ENCODE measurements around the gene MRPL22. TPM values are rescaled to one million over a fixed set of nuclear protein-coding genes. Genes with fewer than 3 reads are reported as not detected.
"Not testable (repeated sequence)": the region's sequence is repeated elsewhere in the genome, so short reads cannot be mapped to it uniquely, and the experiment has no call there.

MRPL22 gene
- total and polyA plus RNA-seq, 4 donors = 12.5 to 57.3 (median 20.9) TPM

DNA sequence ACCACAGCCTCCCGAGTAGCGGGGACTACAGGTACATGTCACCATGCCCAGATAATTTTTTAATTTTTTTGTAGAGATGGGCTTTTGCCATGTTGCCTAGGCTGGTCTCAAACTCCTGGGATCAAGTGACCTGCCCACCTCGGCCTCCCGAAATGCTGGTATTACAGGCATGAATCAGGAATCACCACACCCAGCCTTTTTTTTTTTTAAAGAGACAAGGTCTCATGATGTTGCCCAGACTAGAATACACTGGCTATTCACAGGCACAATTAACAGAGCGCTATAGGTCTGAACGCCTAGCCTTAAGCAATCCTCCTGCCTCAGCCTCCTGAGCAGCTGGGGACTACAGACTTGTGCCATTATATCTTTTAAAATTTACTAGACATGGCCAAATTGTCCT lies 39.0 kb upstream of the MRPL22 start:
- Histone ChIP-seq H3K27me3 (ENCODE audit: control insufficient read depth in 4 of 4, insufficient read depth in 4 of 4, low read length in 3 of 4) (no peaks in the 10 kb centered on the region), H3K4me1 (ENCODE audit: control insufficient read depth in 4 of 4, insufficient read depth in 4 of 4, low read length in 3 of 4) (peaks cover 0 to 6% (median 0%) of the 10 kb centered on the region in 4 donors), H3K36me3 (ENCODE audit: control insufficient read depth in 4 of 4, insufficient read depth in 3 of 4, low read depth in 1 of 4, low read length in 3 of 4) (peaks cover 17 to 69% (median 44%) of the 10 kb centered on the region in 4 donors), H3K9ac (ENCODE audit: low read depth in 1 of 2, low read length in 2 of 2) (no peak overlapping the region), H3K4me3 (ENCODE audit: low read depth in 1 of 3, low read length in 3 of 3) (no peak overlapping the region), H3K9me3 (ENCODE audit: control insufficient read depth in 4 of 4, low read length in 3 of 4) (no peaks in the 10 kb centered on the region), H3K27ac (ENCODE audit: low read depth in 1 of 2, low read length in 2 of 2) (no peak overlapping the region)
- DNase-seq (ENCODE audit: low spot score) = no peak
- TF ChIP-seq, protein P1, sequence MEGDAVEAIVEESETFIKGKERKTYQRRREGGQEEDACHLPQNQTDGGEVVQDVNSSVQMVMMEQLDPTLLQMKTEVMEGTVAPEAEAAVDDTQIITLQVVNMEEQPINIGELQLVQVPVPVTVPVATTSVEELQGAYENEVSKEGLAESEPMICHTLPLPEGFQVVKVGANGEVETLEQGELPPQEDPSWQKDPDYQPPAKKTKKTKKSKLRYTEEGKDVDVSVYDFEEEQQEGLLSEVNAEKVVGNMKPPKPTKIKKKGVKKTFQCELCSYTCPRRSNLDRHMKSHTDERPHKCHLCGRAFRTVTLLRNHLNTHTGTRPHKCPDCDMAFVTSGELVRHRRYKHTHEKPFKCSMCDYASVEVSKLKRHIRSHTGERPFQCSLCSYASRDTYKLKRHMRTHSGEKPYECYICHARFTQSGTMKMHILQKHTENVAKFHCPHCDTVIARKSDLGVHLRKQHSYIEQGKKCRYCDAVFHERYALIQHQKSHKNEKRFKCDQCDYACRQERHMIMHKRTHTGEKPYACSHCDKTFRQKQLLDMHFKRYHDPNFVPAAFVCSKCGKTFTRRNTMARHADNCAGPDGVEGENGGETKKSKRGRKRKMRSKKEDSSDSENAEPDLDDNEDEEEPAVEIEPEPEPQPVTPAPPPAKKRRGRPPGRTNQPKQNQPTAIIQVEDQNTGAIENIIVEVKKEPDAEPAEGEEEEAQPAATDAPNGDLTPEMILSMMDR (IDR thresholded peaks at IDR 0.05; ENCODE audit: low read depth, low read length, missing input control) = no peak
- no peak for TF ChIP-seq RAD21 (IDR thresholded peaks at IDR 0.05)
- no peak for TF ChIP-seq EGR1 (IDR thresholded peaks at IDR 0.05; ENCODE audit: low read depth in 2 of 2)
- no peak for TF ChIP-seq NR2F2 (IDR thresholded peaks at IDR 0.05)
- TF ChIP-seq, protein P2, sequence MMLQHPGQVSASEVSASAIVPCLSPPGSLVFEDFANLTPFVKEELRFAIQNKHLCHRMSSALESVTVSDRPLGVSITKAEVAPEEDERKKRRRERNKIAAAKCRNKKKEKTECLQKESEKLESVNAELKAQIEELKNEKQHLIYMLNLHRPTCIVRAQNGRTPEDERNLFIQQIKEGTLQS (IDR thresholded peaks at IDR 0.05) = no peak
- TF ChIP-seq SP1 (IDR thresholded peaks at IDR 0.05) = no peak
- no peak for TF ChIP-seq YY1 (IDR thresholded peaks at IDR 0.05)
- TF ChIP-seq, protein P3, sequence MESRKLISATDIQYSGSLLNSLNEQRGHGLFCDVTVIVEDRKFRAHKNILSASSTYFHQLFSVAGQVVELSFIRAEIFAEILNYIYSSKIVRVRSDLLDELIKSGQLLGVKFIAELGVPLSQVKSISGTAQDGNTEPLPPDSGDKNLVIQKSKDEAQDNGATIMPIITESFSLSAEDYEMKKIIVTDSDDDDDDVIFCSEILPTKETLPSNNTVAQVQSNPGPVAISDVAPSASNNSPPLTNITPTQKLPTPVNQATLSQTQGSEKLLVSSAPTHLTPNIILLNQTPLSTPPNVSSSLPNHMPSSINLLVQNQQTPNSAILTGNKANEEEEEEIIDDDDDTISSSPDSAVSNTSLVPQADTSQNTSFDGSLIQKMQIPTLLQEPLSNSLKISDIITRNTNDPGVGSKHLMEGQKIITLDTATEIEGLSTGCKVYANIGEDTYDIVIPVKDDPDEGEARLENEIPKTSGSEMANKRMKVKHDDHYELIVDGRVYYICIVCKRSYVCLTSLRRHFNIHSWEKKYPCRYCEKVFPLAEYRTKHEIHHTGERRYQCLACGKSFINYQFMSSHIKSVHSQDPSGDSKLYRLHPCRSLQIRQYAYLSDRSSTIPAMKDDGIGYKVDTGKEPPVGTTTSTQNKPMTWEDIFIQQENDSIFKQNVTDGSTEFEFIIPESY (IDR thresholded peaks at IDR 0.05) = no peak
- no peak for TF ChIP-seq HNF4G (IDR thresholded peaks at IDR 0.05)
- TF ChIP-seq, protein P4, sequence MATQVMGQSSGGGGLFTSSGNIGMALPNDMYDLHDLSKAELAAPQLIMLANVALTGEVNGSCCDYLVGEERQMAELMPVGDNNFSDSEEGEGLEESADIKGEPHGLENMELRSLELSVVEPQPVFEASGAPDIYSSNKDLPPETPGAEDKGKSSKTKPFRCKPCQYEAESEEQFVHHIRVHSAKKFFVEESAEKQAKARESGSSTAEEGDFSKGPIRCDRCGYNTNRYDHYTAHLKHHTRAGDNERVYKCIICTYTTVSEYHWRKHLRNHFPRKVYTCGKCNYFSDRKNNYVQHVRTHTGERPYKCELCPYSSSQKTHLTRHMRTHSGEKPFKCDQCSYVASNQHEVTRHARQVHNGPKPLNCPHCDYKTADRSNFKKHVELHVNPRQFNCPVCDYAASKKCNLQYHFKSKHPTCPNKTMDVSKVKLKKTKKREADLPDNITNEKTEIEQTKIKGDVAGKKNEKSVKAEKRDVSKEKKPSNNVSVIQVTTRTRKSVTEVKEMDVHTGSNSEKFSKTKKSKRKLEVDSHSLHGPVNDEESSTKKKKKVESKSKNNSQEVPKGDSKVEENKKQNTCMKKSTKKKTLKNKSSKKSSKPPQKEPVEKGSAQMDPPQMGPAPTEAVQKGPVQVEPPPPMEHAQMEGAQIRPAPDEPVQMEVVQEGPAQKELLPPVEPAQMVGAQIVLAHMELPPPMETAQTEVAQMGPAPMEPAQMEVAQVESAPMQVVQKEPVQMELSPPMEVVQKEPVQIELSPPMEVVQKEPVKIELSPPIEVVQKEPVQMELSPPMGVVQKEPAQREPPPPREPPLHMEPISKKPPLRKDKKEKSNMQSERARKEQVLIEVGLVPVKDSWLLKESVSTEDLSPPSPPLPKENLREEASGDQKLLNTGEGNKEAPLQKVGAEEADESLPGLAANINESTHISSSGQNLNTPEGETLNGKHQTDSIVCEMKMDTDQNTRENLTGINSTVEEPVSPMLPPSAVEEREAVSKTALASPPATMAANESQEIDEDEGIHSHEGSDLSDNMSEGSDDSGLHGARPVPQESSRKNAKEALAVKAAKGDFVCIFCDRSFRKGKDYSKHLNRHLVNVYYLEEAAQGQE (IDR thresholded peaks at IDR 0.05) = no peak
- TF ChIP-seq, protein P5, sequence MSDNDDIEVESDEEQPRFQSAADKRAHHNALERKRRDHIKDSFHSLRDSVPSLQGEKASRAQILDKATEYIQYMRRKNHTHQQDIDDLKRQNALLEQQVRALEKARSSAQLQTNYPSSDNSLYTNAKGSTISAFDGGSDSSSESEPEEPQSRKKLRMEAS (IDR thresholded peaks at IDR 0.05) = no peak
- no peak for TF ChIP-seq GABPA (IDR thresholded peaks at IDR 0.05 in 1 of 2, conservative IDR thresholded peaks at IDR 0.05 in 1 of 2)
- TF ChIP-seq FOXA1 (IDR thresholded peaks at IDR 0.05) = no peak
- 97% methylated on average over 6 of the region's 6 CpGs for WGBS

DNA sequence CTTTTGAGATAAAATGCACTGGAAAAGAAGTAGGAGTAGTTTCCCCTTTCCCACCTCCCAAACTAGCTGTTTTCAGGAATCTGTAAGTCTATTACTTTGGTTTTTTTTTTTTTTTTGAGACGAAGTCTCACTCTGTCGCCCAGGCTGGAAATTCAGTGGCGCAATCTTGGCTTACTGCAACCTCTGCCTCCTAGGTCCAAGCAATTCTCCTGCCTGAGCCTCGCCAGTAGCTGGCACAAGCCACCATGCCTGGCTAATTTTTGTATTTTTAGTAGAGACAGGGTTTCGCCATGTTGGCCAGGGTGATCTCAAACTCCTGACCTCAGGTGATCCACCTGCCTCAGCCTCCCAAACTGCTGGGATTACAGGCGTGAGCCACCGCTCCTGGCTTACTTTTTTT lies 35.3 kb upstream of the MRPL22 start:
- peak in 1 of 2 donors; percentile 43 for TF ChIP-seq RXRA (IDR thresholded peaks at IDR 0.05)
- peak; percentile 19 to 51 for TF ChIP-seq HNF4A (conservative IDR thresholded peaks at IDR 0.05)
- H3K36me3 ChIP-seq (ENCODE audit: control insufficient read depth in 4 of 4, insufficient read depth in 3 of 4, low read depth in 1 of 4, low read length in 3 of 4) = peaks cover 10 to 65% (median 38%) of the 10 kb centered on the region in 4 donors
- H3K27me3 ChIP-seq (ENCODE audit: control insufficient read depth in 4 of 4, insufficient read depth in 4 of 4, low read length in 3 of 4); H3K9me3 ChIP-seq (ENCODE audit: control insufficient read depth in 4 of 4, low read length in 3 of 4); H3K4me1 ChIP-seq (ENCODE audit: control insufficient read depth in 4 of 4, insufficient read depth in 4 of 4, low read length in 3 of 4); H3K4me3 ChIP-seq (ENCODE audit: low read depth in 1 of 3, low read length in 3 of 3); DNase-seq (ENCODE audit: low spot score); H3K27ac ChIP-seq (ENCODE audit: low read depth in 1 of 2, low read length in 2 of 2); H3K9ac ChIP-seq (ENCODE audit: low read depth in 1 of 2, low read length in 2 of 2): not testable (repeated sequence)
- 64% methylated on average over 7 of the region's 7 CpGs for WGBS

Measured in liver (tissue), 9 donors.